ENCODE measurements around the gene REN.

Gene REN

GRCh38 chr1:204166219-204166618 is at the start of gene REN:
TSS of gene REN (minus strand) at chr1:204166337. CDS start at chr1:204166293, 44 bp downstream.
- Mint-ChIP-seq H3K27me3 (no peaks in the 10 kb centered on the region), H3K27ac (no peak within 1 kb of the TSS), H3K4me3 (no peak within 1 kb of the TSS), H3K9me3 (peaks cover 5% of the 10 kb centered on the region), H3K4me1 (no peaks in the 10 kb centered on the region), H3K36me3 (no peaks in the 10 kb centered on the region)

- H3K36me3 Mint-ChIP-seq = no peaks in the 10 kb centered on the region
- peak within 1 kb of the TSS; percentile 76 for H3K4me3 Mint-ChIP-seq
- no peaks in the 10 kb centered on the region for H3K9me3 Mint-ChIP-seq
- no peak within 1 kb of the TSS for H3K27ac Mint-ChIP-seq
- peaks cover 9% of the 10 kb centered on the region for H3K4me1 Mint-ChIP-seq
- H3K27me3 Mint-ChIP-seq = peaks cover under 1% of the 10 kb centered on the region
Observed at GRCh38 chr1:204213668-204214662, 47.8 kb upstream of the REN start, which contains the start of gene GOLT1A. TSS of gene GOLT1A (minus strand) at chr1:204213988. CDS start at chr1:204213906, 82 bp downstream.

GRCh38 chr1:204212715-204213114 is 46.6 kb upstream of the REN start:
- no peaks in the 10 kb centered on the region for H3K36me3 Mint-ChIP-seq
- H3K27ac Mint-ChIP-seq = no peak overlapping the region
- peaks cover 5% of the 10 kb centered on the region for H3K4me1 Mint-ChIP-seq
- no peaks in the 10 kb centered on the region for H3K9me3 Mint-ChIP-seq
- H3K27me3 Mint-ChIP-seq = peaks cover 2% of the 10 kb centered on the region
- no peak overlapping the region for H3K4me3 Mint-ChIP-seq

- Mint-ChIP-seq H3K36me3 (no peaks in the 10 kb centered on the region), H3K27me3 (peaks cover 5% of the 10 kb centered on the region), H3K9me3 (no peaks in the 10 kb centered on the region), H3K4me3 (no peak overlapping the region), H3K27ac (no peak overlapping the region), H3K4me1 (peaks cover 11% of the 10 kb centered on the region)
Observed at GRCh38 chr1:204211046-204211445, 44.9 kb upstream of the REN start.

- H3K27ac Mint-ChIP-seq = no peak overlapping the region
- no peaks in the 10 kb centered on the region for H3K36me3 Mint-ChIP-seq
- no peak overlapping the region for H3K4me3 Mint-ChIP-seq
- peaks cover 17% of the 10 kb centered on the region for H3K4me1 Mint-ChIP-seq
- H3K27me3 Mint-ChIP-seq = peaks cover 22% of the 10 kb centered on the region
- H3K9me3 Mint-ChIP-seq = no peaks in the 10 kb centered on the region
Observed at GRCh38 chr1:204207136-204207616, 41.0 kb upstream of the REN start.

GRCh38 chr1:204206121-204206520 is 40.0 kb upstream of the REN start:
- peaks cover 23% of the 10 kb centered on the region for H3K27me3 Mint-ChIP-seq
- H3K9me3 Mint-ChIP-seq = no peaks in the 10 kb centered on the region
- H3K27ac Mint-ChIP-seq = no peak overlapping the region
- H3K36me3 Mint-ChIP-seq = no peaks in the 10 kb centered on the region
- peaks cover 17% of the 10 kb centered on the region for H3K4me1 Mint-ChIP-seq
- no peak overlapping the region for H3K4me3 Mint-ChIP-seq

GRCh38 chr1:204205486-204205885 is 39.3 kb upstream of the REN start:
- H3K27ac Mint-ChIP-seq = no peak overlapping the region
- H3K27me3 Mint-ChIP-seq = peaks cover 23% of the 10 kb centered on the region
- peaks cover 17% of the 10 kb centered on the region for H3K4me1 Mint-ChIP-seq
- H3K4me3 Mint-ChIP-seq = no peak overlapping the region
- no peaks in the 10 kb centered on the region for H3K9me3 Mint-ChIP-seq
- H3K36me3 Mint-ChIP-seq = no peaks in the 10 kb centered on the region

- Mint-ChIP-seq H3K4me1 (peaks cover 17% of the 10 kb centered on the region), H3K36me3 (no peaks in the 10 kb centered on the region), H3K27me3 (peaks cover 23% of the 10 kb centered on the region), H3K9me3 (no peaks in the 10 kb centered on the region), H3K27ac (no peak overlapping the region), H3K4me3 (no peak overlapping the region)
Observed at GRCh38 chr1:204204944-204205343, 38.8 kb upstream of the REN start.

GRCh38 chr1:204203206-204203767 is 37.1 kb upstream of the REN start:
- H3K27me3 Mint-ChIP-seq = peaks cover 21% of the 10 kb centered on the region
- peaks cover 17% of the 10 kb centered on the region for H3K4me1 Mint-ChIP-seq
- H3K4me3 Mint-ChIP-seq = no peak overlapping the region
- no peaks in the 10 kb centered on the region for H3K9me3 Mint-ChIP-seq
- H3K27ac Mint-ChIP-seq = peak overlapping the region; percentile 36
- H3K36me3 Mint-ChIP-seq = no peaks in the 10 kb centered on the region

- Mint-ChIP-seq H3K27ac (no peak overlapping the region), H3K27me3 (peaks cover 21% of the 10 kb centered on the region), H3K4me1 (peaks cover 17% of the 10 kb centered on the region), H3K36me3 (no peaks in the 10 kb centered on the region), H3K4me3 (no peak overlapping the region), H3K9me3 (no peaks in the 10 kb centered on the region)
Observed at GRCh38 chr1:204202481-204202880, 36.3 kb upstream of the REN start.

- peaks cover 12% of the 10 kb centered on the region for H3K4me1 Mint-ChIP-seq
- no peaks in the 10 kb centered on the region for H3K9me3 Mint-ChIP-seq
- H3K4me3 Mint-ChIP-seq = no peak overlapping the region
- no peak overlapping the region for H3K27ac Mint-ChIP-seq
- peaks cover 18% of the 10 kb centered on the region for H3K27me3 Mint-ChIP-seq
- H3K36me3 Mint-ChIP-seq = no peaks in the 10 kb centered on the region
Observed at GRCh38 chr1:204201348-204202040, 35.4 kb upstream of the REN start.

- Mint-ChIP-seq H3K27me3 (peaks cover 11% of the 10 kb centered on the region), H3K27ac (no peak overlapping the region), H3K9me3 (no peaks in the 10 kb centered on the region), H3K4me3 (no peak overlapping the region), H3K36me3 (no peaks in the 10 kb centered on the region), H3K4me1 (peaks cover 3% of the 10 kb centered on the region)
Observed at GRCh38 chr1:204199579-204199978, 33.4 kb upstream of the REN start.

GRCh38 chr1:204198348-204199340 is 32.5 kb upstream of the REN start:
- Mint-ChIP-seq H3K27me3 (peaks cover 3% of the 10 kb centered on the region), H3K9me3 (no peaks in the 10 kb centered on the region), H3K4me1 (peaks cover 5% of the 10 kb centered on the region), H3K4me3 (no peak overlapping the region), H3K27ac (no peak overlapping the region), H3K36me3 (no peaks in the 10 kb centered on the region)

- no peak overlapping the region for H3K27ac Mint-ChIP-seq
- no peaks in the 10 kb centered on the region for H3K9me3 Mint-ChIP-seq
- no peaks in the 10 kb centered on the region for H3K27me3 Mint-ChIP-seq
- no peaks in the 10 kb centered on the region for H3K36me3 Mint-ChIP-seq
- H3K4me1 Mint-ChIP-seq = peaks cover 5% of the 10 kb centered on the region
- H3K4me3 Mint-ChIP-seq = no peak overlapping the region
Observed at GRCh38 chr1:204197068-204197467, 30.9 kb upstream of the REN start.
